GM19372 (cell line): ENCODE measurements around the gene PAX3.

ENCODE experiments used
- ATAC-seq: cut with Tn5 transposase; IDR thresholded peaks from one replicate; pipeline ENCODE4 v1.9.1; 2021; ENCODE audit warnings: mild to moderate bottlenecking, low read depth, moderate library complexity; ENCODE audit not compliant: unreplicated experiment

Gene PAX3

DNA sequence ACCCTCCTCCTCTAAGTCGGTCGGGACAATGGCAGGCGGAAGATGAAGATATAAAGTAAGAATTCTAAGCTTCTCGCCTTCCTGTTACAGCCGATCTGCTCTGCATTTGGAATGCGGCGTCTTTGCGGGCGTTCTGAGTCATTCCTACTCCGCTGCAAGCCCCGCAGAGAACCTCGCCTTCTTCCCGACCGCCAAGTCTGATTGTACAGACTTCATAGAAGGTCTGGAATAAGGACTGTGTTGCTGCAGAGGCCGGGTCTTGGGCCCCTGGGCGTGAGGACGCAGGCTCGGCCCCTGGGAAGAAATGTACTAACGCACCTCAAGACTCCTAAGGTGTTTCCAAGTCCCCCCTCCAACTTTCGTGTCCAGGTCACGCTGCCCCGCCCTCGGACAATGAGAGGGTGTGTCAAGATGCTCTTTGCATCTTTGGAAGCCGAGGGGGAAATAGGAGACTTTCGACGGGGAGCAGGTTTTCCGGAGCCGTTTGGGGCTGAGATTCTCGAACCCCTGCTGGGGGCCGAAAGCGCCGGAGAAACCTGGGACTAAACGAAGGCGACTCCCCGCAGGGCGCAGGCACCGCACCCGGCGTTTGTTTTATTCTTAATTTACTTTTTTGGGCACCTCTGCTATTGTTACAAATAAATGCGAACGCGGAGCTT is 12.7 kb upstream of the PAX3 start:
- no peak for ATAC-seq

DNA sequence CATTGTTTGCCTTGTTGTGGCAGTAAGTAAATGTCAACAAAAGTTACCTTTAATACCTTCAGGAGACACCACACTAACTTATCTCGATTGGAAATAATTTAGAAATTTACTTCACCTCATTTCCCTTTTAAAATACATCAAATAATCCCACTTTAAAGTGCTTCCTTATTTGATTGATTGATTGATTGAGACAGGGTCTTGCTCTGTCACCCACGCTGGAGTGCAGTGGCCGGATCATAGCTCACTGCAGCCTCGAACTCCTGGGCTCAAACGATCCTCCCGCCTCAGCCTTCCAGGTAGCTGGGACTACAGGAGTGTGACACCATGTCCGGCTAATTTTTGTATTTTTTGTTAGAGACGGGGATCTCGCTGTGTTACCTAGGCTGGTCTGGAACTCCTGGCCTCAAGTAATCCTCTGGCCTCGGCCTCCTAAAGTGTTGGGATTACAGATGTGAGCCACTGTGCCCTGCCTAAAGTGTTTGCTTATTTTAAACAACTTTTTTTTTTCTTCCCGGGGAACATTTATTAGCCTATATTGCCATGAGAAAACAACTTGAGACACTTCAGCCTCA is 12.0 kb upstream of the PAX3 start:
- no peak for ATAC-seq

DNA sequence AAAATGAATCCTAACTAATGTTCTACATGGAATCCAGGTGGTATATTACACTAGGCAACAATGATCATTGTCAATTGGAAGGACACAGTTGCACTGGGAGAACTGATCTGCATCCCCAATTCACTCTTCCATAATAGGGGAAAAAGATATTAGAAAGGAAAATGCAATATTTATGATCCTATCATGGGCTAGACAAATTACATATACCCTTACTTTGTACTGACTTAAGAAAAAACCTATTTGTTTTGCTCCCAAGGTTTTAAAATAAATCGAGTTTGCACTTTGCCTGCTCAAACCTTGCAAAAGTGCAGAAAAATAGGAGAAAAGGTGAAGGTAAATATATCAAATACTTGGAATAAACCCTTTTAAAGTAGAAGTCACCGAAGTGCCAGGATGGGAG is 11.0 kb upstream of the PAX3 start:
- ATAC-seq, result no peak

DNA sequence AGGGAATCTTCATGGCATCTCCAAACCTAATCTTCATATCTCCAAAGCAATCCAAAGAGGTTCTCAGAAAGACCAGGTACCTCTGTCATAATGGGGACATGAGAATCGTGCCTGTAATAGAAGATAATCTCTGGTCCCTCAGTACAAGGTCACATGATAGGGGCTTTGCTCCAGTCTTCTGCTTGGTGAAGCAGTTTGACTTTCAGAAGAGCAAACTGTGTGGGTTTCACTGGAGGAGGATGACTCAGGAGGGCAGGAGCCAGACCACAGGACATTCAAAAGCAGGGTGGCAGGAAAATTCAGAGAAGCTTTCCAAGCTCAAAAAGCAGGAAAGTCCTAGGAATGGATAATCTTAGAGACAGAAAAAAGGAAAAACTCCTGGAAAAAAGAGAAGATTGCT is 10.6 kb upstream of the PAX3 start:
- no peak for ATAC-seq

DNA sequence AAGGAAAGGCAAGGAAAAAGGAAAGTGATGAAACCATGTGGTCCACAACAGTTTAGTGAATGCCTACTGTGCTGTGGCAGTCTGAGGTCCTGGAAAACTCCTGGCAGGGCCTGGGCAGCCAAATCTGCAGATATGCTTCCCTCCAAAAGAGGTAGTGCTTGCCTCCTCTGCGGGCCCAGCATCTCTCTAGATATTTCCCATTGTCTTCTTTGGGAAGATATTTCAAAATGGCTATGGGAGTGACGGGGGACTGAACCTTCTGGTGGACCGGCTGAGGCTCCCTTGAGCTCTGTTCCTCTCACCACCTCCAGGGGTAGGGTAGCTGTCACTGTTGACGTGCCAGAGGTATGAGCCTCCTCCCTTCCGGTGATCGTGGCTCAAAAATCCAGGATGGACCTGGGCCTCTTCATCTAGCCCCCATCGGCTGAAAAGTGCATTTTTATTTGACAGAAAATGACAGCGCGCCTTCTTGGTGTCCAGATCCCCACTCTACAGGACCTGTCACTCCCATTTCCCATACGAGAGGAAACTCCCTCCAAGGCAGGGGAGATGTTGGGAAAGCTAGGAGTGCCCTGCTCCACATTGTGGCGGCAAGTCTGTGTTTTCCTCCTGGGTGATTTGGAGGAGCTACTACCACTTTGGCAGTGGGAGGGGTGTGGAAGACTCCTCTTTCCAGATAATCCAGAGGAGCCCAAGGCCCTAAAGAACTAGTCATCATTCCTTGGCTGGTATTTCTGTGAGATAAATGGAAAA is 9.4 kb upstream of the PAX3 start:
- no peak for ATAC-seq

DNA sequence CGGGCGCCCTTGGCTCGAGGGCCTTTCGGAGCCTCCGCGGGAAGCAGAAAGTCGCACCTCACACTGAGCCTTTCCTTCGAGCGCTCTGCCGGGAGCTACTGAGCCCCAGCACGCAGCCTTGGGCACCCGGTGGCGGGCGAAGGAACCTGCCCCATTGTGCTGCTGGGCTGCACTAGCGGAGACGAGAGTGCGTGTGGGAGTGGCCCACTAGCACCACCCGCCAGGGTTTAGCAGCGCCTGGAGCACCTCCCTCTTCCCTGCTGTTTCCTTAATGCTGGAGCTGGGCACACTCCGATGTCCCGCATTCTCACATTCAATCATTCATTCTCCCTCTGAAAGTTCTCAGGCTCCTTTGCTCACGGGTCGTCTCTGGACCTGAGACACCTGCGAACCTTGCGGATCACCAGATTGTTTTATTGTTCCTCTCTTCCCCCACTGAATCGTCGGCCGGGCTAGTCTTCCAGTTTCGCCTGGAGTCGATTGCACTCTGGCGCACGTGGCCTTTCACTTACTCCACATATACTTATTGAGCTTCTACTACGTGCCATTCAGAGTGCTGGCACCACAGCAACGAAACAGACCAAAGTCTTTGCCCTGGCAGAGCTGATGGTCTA is 8.5 kb upstream of the PAX3 start:
- ATAC-seq, result no peak

DNA sequence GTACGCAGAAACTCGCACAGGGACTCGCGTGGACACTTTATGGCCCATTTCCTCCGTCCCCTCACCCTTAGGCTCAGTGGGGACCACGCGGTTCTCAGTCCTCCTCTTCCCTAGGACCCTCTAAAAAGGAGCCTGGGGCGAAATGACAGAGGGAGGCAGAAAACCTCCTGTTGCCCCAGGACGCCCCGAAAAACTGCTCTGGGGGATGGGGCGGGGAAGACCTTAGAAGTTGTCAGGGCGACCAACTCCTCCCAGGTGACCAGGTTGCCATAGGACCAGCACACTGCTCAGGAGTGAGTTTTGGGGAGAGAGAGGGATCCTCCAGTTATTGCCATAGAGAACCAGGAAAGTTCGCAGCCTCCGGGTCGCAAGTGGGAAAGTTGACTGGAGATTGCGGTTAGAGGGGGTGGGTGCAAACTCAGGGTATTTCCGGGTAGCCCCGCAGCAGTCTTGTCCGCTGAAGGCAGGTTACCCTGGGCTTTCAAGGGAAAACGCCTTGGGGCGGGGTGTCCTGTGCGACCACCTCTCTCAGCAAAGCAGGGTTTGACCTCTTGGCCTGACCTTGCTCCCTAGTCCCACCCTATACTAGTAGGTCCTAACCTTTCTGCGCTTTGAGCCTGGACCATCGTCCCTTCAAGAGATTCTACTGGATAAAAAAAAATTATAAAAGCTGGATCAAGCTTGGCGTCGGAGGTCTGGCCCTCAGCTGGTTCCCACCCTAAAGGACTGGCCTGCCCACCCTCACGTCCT is 7.8 kb upstream of the PAX3 start:
- no peak for ATAC-seq

DNA sequence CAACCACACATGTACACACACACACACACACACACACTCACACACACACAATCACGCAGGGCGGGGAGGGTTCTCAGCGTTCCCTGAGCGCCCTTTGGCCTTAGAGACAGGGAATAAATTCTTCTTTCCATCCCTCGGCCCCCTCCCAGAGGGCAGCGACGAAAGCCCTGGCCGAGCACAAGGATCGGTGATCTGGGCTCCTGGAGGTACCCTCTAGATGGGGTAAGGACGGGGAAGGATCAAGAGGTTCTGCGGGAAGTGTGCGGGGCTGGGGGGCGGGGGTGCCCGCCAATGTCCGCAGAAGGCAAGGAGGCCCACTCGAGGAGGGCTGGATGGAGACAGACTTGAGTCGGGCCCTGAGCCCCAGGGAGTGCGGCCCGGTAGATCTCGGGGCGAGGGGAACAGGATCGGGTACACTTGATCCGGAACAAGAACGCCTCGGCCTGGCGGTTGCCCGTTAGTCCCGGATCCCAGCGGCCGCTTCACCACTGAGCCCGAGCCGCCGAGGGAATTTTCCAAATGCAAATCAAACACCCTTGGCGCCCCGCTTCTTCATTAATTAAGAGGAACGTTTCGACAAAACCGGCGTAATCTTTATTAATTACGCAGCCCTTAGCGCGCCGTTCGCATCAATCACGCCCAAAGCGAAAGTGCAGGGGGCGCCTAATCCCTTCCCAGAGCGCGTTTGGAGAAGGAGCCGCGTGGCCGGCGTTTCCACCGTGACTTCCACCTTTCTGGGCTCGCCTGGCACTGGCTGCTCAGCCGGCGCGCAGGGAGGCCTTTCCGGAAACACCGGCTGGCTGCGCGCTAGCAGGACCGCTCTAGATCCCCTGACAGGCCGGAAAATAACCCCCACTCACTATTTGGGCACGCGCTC is 7.0 kb upstream of the PAX3 start:
- no peak for ATAC-seq

DNA sequence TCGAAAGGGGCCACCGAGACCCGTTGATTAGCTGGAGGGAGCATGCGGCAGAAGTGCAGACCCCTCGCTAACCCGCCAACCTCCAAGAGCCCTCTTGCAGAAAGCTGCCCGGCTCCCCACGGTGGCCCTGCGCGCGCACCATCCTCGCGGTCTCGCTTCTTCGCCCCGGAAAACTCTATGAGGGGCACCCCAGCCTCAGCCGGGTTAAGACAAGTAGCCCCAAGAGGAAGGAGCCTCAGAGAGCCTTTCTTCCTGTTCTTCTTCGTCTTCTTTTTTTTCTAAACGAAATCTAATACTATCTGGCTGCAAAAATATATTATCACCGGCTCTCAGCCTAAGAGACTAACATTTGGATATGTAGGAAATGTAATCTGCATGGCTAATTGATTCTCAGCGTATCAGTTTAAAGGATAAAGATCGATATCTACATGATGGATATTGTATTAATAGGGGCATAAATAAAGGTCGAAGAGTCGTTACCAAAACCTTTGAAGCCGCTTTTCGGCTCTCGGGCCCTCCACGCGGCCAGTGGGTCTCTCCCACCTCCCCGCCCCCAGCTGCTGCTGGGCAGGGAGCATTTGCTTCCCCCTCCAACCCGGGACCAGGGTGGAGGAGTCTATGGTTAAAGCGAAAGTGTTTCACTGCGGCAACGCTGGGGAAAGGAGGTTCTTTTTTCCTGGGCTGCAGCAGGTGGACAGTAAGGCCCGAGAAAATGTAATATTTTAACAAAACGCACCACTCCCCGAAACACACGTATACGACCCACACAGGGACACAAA is 6.1 kb upstream of the PAX3 start:
- ATAC-seq, result no peak

DNA sequence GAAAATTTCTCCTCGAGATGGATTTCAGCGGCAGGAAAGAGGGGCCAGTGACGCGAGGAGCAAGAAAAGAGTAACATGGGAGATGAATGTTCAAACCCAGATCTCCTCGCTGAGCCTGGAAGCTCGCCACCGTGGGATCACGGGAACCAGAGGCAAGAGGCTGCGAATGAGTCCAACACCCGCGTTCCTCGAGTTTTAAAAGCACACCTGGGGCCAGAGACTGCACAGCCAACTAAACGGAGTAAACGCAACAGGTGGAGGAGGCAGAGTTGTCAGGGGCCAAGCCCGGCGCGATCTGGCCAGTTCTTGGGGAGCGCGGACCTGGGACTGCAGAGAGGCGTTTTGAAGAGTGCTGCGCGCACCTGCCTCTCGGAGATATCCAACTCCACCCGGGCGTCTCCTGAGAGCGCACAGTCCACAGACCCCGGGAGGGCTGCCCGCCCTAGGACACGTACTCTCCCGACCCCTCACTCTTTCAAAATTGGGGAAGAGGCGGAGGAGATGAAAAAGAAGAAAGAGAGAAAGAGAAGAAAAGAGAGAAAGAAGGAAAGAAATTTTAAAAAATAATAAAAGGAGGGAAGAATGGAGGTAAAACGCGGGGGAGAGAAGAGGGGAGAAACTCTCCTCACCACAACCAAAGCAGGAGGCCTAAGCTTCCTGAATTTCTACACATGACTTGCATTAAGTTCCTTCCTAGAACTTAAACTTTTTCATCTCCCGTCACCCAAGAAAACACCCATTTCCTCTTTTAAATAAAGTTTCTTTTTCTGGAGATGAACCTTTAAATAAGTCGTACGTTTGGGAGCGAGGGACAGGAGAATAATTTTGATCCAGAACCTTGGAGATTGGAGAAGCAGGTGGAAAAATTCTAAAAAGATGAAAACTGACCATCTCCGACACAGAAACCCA is 5.3 kb upstream of the PAX3 start:
- no peak for ATAC-seq

DNA sequence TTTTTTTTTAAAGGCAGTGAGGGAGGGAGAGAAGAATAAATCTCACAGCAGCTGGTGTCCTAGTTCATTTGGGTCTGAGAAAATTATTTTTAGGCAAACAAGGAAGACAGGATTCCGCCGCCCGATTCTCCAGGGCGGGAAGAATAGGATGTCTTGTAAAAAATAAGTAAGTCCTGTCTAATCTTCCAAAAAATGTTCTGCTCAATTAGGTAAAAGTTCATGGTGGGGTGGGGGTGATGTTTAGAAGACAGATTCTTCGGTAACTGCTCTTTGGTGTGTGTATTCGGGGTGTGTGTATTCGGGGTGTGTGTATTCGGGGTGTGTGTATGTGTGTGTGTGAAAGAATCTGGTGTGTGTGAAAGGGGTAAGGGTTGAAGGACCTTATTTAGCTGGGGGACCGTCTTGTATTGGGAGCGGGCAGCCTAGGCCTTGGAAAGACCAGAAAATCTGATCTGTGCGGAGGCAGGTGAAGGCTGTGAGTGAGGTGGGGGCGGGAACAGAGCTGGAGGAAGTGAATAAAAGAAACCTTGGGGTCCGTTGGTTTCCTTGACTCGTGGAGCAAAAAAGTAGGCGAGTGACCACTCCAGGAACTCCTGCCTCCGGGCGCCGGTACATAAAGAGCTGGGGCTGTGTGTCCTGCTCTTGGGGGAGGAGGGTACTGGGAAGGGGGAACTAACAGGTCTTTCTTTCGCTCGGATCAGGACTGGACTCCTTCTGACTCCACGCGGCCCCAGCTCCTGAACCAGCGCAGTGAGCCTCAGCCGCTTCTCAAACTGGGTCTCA is 4.4 kb upstream of the PAX3 start:
- no peak for ATAC-seq

DNA sequence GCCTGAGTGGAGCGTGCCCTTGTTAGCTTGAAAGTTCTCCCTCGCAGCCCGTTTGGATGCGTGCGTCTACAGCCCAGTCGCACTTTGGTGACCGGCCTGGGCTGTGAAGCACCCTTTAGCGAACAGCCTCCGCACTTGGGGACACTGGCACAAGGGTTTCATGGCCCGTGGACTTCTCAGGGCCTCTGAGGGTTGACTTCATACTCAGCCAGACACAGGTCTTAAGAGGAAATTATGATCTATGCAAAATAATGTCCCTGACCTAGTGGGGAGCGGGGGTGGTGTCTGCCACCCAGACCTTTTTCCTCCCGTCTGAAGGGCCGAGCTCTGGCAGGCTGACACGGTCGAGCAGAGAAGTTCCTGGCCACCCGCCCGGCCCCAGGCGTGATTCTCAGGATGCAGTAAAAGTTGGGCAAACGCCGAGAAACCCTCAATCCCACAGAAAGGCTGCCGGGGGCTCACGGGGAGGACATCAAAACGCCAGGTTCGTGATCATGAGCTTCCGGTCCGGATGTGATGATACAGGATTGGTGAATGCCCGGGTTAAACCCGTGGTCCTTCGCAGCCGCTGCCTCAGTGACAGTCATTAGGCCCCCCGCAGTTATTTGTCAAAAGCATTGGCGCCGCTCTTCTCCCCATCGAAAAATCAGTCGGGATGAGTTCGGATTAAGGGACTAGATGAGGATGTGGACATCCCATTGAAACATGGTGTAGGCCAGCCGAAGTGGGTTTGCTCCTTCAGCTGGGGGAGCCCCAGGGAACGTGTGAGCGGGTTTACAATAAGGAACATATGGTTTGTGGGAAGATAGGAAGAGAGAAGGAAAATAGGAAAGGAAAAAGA is 3.6 kb upstream of the PAX3 start:
- no peak for ATAC-seq

DNA sequence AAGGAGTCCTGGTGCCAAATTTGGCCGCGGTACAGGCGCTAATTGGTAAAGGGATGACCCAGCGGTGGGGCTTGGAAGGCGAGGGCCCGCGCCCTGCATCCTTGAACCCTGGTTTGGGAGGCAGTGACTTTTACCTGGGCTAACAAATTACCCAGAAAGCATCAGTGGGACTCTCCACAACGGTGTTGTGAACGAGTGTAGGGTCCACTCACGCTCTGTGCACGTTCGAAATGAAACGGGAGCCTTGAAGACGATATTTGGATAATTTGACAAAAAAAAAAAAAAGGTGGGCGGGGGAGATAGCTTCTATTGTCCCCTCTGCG is 3.0 kb upstream of the PAX3 start:
- ATAC-seq, result no peak

DNA sequence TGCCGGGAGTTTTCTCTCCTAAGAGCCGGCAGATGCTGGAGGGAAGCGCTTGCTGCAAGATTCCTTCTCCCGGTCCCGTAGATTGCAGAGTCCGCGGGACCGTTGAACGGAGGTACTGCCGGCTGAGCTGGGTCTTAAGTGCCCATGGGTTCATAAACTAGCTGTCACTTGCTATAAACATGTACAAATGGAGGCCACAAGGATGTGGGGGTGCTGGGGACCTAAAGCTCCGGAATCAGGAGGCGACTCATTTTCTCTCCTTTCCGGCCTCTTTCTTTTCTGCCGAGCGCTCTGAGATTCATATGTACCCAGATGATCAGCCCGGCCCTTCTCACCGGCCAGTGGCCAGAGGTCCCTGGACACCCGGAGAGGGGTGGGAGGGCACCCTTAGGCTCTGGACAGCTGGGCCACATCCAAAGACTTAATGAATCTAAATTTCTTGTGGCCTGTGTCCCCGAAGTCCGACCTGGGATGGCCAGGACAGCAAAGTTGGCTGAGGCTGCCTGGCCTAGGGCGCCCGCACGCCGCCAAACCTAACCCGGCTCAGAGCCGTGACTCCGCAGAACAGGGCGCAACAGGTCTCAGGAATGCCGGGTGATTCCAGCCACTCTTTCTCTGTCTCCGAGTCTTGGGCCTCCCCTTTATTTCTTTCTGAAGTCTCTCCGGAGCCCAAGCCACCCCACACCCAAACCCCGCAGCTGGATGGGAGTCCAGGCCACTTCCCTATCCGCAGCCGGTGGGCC is 2.4 kb upstream of the PAX3 start:
- no peak for ATAC-seq

DNA sequence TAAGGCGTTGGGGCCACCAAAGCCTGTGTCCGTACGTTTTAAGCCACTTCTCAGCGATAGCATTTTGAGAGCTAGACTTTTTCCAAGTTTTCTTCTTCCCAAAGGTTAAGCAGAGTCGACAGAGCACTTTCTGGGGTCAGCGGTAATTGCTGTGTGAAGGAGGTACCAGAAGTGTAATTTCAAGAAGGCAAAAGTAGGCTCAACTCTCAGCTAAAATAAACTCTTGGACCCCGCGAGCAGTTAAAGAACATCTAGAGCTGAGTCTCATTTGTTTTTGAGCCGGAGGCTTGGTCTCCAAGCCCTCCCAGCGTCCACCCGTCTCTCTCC is 1.9 kb upstream of the PAX3 start:
- no peak for ATAC-seq
